Osteoblast (primary cell): ENCODE data around the gene NEU1. TPM values are rescaled to one million over a fixed set of nuclear protein-coding genes. Genes with fewer than 3 reads are reported as not detected.
"Not testable (repeated sequence)": the region's sequence is repeated elsewhere in the genome, so short reads cannot be mapped to it uniquely, and the experiment has no call there.

ENCODE experiments used
- DNase-seq: peaks from one replicate; pipeline ENCODE4 v3.0.0; 2011; ENCODE audit warnings: low spot score, mixed read lengths; ENCODE audit not compliant: insufficient read length; ENCODE audit errors: missing footprints
- H2AFZ ChIP-seq: 2 replicates; pipeline ENCODE4 v1.6.0; 2011; ENCODE audit warnings: mild to moderate bottlenecking, low read length
- H3K27ac ChIP-seq: 2 replicates; pipeline ENCODE4 v1.5.1; 2011; ENCODE audit warnings: mild to moderate bottlenecking, low read depth, low read length, moderate library complexity
- H3K27me3 ChIP-seq: 2 replicates; pipeline ENCODE4 v1.6.0; 2012; ENCODE audit warnings: mild to moderate bottlenecking, control low read depth, inconsistent platforms, low read length, moderate library complexity; ENCODE audit not compliant: insufficient read depth
- H3K36me3 ChIP-seq: 2 replicates; pipeline ENCODE4 v1.5.1; 2011; ENCODE audit warnings: mild to moderate bottlenecking, low read length, control low read depth, moderate library complexity; ENCODE audit not compliant: insufficient read depth
- H3K4me1 ChIP-seq: 2 replicates; pipeline ENCODE4 v1.5.1; 2011; ENCODE audit warnings: mild to moderate bottlenecking, low read length, control low read depth, moderate library complexity; ENCODE audit not compliant: insufficient read depth
- H3K4me2 ChIP-seq: 2 replicates; pipeline ENCODE4 v1.6.0; 2011; ENCODE audit warnings: mild to moderate bottlenecking, low read length; ENCODE audit not compliant: insufficient read depth
- H3K4me3 ChIP-seq: fragments of 200-600 bp; sonication (generic); 3 replicates; pipeline ENCODE4 v1.5.1; 2012; ENCODE audit warnings: mild to moderate bottlenecking, low read length, inconsistent platforms; ENCODE audit not compliant: insufficient read depth
- H3K79me2 ChIP-seq: 2 replicates; pipeline ENCODE4 v1.6.0; 2012; ENCODE audit warnings: mild to moderate bottlenecking, low read length, control low read depth, inconsistent platforms; ENCODE audit not compliant: insufficient read depth
- H3K9me3 ChIP-seq: 2 replicates; pipeline ENCODE4 v1.5.1; 2011; ENCODE audit warnings: low read depth, low read length, control low read depth
- H4K20me1 ChIP-seq: 2 replicates; pipeline ENCODE4 v1.6.0; 2012; ENCODE audit warnings: mild to moderate bottlenecking, low read length, control low read depth; ENCODE audit not compliant: insufficient read depth
- total RNA-seq: library from RNA; depleted of rRNA; stranded (reverse); fragments of >200 nt; gene quantifications from 2 replicates; pipeline ENCODE4 v1.2.3, GENCODE V29; 2012
- TF ChIP-seq, protein P1 (sequence below): IDR thresholded peaks from 2 replicates; pipeline ENCODE4 v1.5.1; 2011; ENCODE audit warnings: mild to moderate bottlenecking, low read depth, low read length, moderate library complexity; ENCODE audit errors: extremely low read depth

NEU1 gene
- total RNA-seq, 1 donor, result 117 TPM

DNA sequence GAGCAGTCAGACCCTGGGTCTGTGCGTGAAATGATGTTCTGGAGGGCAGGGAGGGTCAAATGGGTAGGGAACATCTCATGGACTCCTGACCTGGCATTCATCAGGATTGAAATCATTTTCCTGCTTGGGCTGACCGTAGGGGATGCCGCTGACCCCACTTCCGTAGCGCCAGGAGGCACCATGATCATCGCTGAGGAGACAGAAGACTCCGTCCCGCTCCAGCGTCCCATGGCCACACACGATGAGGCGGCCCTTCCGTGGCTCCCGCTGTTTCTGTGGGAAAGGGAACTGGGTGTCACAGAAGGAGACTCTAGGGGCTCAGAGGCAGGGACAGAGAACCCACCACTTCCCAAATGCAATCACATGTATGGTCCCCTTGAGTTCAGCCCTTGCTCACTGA lies 2.3 kb downstream of the NEU1 start:
- H3K4me2 ChIP-seq, result no peak overlapping the region
- DNase-seq, result peak; percentile 49

DNA sequence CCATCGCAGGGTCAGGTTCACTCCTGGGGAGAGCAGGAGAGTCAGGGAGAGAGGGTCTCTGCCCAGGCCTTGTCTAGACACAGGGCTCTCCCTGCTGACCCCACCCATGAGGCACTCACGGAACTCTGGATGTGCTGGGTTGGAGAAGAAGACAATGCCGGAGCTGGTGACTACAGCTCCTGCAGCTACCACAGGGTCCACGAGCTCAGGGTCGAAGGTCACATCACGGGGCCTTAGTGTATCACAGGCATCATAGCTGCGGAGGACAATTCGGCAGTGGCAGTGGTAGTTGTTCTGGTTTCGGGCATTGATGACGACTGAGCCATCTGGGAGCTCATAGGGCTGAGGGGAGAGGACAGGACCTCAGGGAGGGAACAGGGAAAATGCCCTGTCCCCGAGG lies 2.7 kb downstream of the NEU1 start:
- TF ChIP-seq, protein P1, sequence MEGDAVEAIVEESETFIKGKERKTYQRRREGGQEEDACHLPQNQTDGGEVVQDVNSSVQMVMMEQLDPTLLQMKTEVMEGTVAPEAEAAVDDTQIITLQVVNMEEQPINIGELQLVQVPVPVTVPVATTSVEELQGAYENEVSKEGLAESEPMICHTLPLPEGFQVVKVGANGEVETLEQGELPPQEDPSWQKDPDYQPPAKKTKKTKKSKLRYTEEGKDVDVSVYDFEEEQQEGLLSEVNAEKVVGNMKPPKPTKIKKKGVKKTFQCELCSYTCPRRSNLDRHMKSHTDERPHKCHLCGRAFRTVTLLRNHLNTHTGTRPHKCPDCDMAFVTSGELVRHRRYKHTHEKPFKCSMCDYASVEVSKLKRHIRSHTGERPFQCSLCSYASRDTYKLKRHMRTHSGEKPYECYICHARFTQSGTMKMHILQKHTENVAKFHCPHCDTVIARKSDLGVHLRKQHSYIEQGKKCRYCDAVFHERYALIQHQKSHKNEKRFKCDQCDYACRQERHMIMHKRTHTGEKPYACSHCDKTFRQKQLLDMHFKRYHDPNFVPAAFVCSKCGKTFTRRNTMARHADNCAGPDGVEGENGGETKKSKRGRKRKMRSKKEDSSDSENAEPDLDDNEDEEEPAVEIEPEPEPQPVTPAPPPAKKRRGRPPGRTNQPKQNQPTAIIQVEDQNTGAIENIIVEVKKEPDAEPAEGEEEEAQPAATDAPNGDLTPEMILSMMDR, result no peak

More for the DNA sequence above, 2.3 kb downstream of the NEU1 start:
- no peak overlapping the region for H3K27ac ChIP-seq
- no peaks in the 10 kb centered on the region for H3K9me3 ChIP-seq
- H3K4me3 ChIP-seq, result no peak overlapping the region
- H2AFZ ChIP-seq, result no peak overlapping the region
- no peaks in the 10 kb centered on the region for H3K27me3 ChIP-seq
- H3K36me3 ChIP-seq, result peaks cover 33% of the 10 kb centered on the region
- no peaks in the 10 kb centered on the region for H4K20me1 ChIP-seq
- TF ChIP-seq, protein P1, result no peak
- H3K4me1 ChIP-seq, result peaks cover 14% of the 10 kb centered on the region
- H3K79me2 ChIP-seq, result peaks cover 29% of the 10 kb centered on the region

GRCh38 chr6:31858707-31859106 lies 3.9 kb downstream of the NEU1 start:
- Histone ChIP-seq H2AFZ (no peak overlapping the region), H4K20me1 (no peaks in the 10 kb centered on the region), H3K9me3 (no peaks in the 10 kb centered on the region), H3K36me3 (peaks cover 33% of the 10 kb centered on the region), H3K4me1 (peaks cover 14% of the 10 kb centered on the region), H3K27ac (no peak overlapping the region), H3K4me2 (no peak overlapping the region), H3K4me3 (no peak overlapping the region), H3K27me3 (no peaks in the 10 kb centered on the region), H3K79me2 (peaks cover 29% of the 10 kb centered on the region)
- TF ChIP-seq, protein P1, result no peak
- DNase-seq, result no peak

More for the DNA sequence above, 2.7 kb downstream of the NEU1 start:
- H3K79me2 ChIP-seq, result peaks cover 29% of the 10 kb centered on the region
- no peaks in the 10 kb centered on the region for H4K20me1 ChIP-seq
- no peak overlapping the region for H3K27ac ChIP-seq
- H3K27me3 ChIP-seq, result no peaks in the 10 kb centered on the region
- H3K9me3 ChIP-seq, result no peaks in the 10 kb centered on the region
- H3K36me3 ChIP-seq, result peaks cover 33% of the 10 kb centered on the region
- DNase-seq, result peak; percentile 68
- no peak overlapping the region for H3K4me3 ChIP-seq
- peaks cover 14% of the 10 kb centered on the region for H3K4me1 ChIP-seq
- no peak overlapping the region for H3K4me2 ChIP-seq
- H2AFZ ChIP-seq, result no peak overlapping the region

DNA sequence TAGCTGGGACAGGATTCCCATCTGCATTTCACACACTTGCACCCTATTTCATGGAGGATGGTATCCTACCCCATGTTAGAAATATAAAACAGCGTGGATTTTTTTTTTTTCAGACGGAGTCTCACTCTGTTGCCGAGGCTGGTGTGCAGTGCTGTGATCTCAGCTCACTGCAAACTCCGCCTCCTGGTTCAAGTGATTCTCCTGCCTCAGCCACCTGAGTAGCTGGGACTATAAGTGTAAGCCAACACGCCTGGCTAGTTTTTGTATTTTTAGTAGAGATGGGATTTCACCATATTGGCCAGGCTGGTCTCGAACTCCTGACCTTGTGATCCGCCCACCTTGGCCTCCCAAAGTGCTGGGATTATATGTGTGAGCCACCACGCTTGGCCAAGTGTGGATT lies 4.8 kb downstream of the NEU1 start:
- H3K4me2 ChIP-seq, H3K4me3 ChIP-seq, H4K20me1 ChIP-seq, H3K4me1 ChIP-seq, H3K27ac ChIP-seq, H3K9me3 ChIP-seq, H3K27me3 ChIP-seq, DNase-seq, H2AFZ ChIP-seq: not testable (repeated sequence)
- peaks cover 33% of the 10 kb centered on the region for H3K36me3 ChIP-seq
- H3K79me2 ChIP-seq, result peaks cover 29% of the 10 kb centered on the region

- H3K9me3 ChIP-seq, H3K4me2 ChIP-seq, H3K36me3 ChIP-seq, H3K27me3 ChIP-seq, H3K4me1 ChIP-seq, H3K79me2 ChIP-seq, H3K4me3 ChIP-seq, H4K20me1 ChIP-seq, H2AFZ ChIP-seq, H3K27ac ChIP-seq: not testable (repeated sequence)
- peak; percentile 50 for DNase-seq
Measured at GRCh38 chr6:31851980-31852718, 10.5 kb downstream of the NEU1 start.
